ENCODE data around the gene PTPRZ1. TPM values are rescaled to one million over a fixed set of nuclear protein-coding genes. Genes with fewer than 3 reads are reported as not detected.

Gene PTPRZ1
- total and polyA plus RNA-seq, 10 of the 15 experiments (the other 5 are each of a cell fraction or from before 2014, with no cell fraction given) = 0.05 to 0.21 (median 0.11) TPM; not detected in 7

- in situ Hi-C loops (cut with MboI) = no loop called here
- Histone ChIP-seq H3K36me3 (ENCODE audit: control insufficient read depth in 2 of 2, insufficient read depth in 2 of 2, low read length in 1 of 2) (no peaks in the 10 kb centered on the region), H3K9ac (ENCODE audit: control insufficient read depth, insufficient read depth, low read length) (no peak overlapping the region), H2AFZ (ENCODE audit: control insufficient read depth, low read depth, low read length) (no peak overlapping the region), H3K4me1 (ENCODE audit: control insufficient read depth, insufficient read depth, low read length) (no peaks in the 10 kb centered on the region), H3K27ac (ENCODE audit: control insufficient read depth, insufficient read depth) (no peak overlapping the region), H4K20me1 (ENCODE audit: control insufficient read depth, insufficient read depth) (no peaks in the 10 kb centered on the region), H3K79me2 (ENCODE audit: control insufficient read depth, insufficient read depth, low read length) (no peaks in the 10 kb centered on the region), H3K4me2 (ENCODE audit: control insufficient read depth, insufficient read depth) (no peak overlapping the region), H3K27me3 (replicated peaks in 1 of 2; ENCODE audit: control insufficient read depth in 2 of 2, insufficient read depth in 2 of 2, low read length in 1 of 2) (no peaks in the 10 kb centered on the region; a peak in 1 of 4 replicates), H3K4me3 (no peak overlapping the region), H3K9me3 (replicated peaks; ENCODE audit: control insufficient read depth, insufficient read depth, low read length) (no peaks in the 10 kb centered on the region)
- ChIA-PET POLR2A (no interaction called here), CTCF (interaction anchor here (0.7 kb wide), 1 partner anchor 128 kb away, joined by 4 read pairs; no protein-coding TSS in a partner anchor), SMC1A (ENCODE audit: uncharacterized antibody, unreplicated experiment) (no interaction called here), RAD21 (ENCODE audit: unreplicated experiment) (no interaction called here)
- no peak for DNase-seq (ENCODE audit: low read depth, low spot score)
- BruUV-seq (replicated peaks) = no TSS peak
- ATAC-seq = no peak
- no peak for FAIRE-seq
- intact Hi-C loops (cut with micrococcal nuclease; ENCODE audit: unreplicated experiment) = no loop called here
- 0% methylated on average over 1 of the region's 1 CpG for WGBS (ENCODE audit: insufficient coverage, insufficient replicate concordance, low lambda C conversion rate, missing lambda C conversion rate)
- TF ChIP-seq EP300 (IDR thresholded peaks at IDR 0.05; ENCODE audit: borderline replicate concordance in 1 of 2, control insufficient read depth in 1 of 2, low read depth in 2 of 2, low read length in 2 of 2) = no peak
- TF ChIP-seq TCF12 (IDR thresholded peaks at IDR 0.05; ENCODE audit: low read depth, low read length) = no peak
- TF ChIP-seq RAD21 (IDR thresholded peaks at IDR 0.05; ENCODE audit: insufficient read depth, low read depth, low read length) = no peak
- TF ChIP-seq DPF2 (IDR thresholded peaks at IDR 0.05) = no peak
Measured at GRCh38 chr7:121931149-121931902, 58.4 kb downstream of the PTPRZ1 start.

- no peaks in the 10 kb centered on the region for H3K79me2 ChIP-seq (ENCODE audit: control insufficient read depth, insufficient read depth, low read length)
- POLR2A ChIA-PET = no interaction called here
- RAD21 ChIA-PET (ENCODE audit: unreplicated experiment) = no interaction called here
- no peaks in the 10 kb centered on the region for H4K20me1 ChIP-seq (ENCODE audit: control insufficient read depth, insufficient read depth)
- H3K9ac ChIP-seq (ENCODE audit: control insufficient read depth, insufficient read depth, low read length) = no peak overlapping the region
- H3K4me1 ChIP-seq (ENCODE audit: control insufficient read depth, insufficient read depth, low read length) = no peaks in the 10 kb centered on the region
- H3K27me3 ChIP-seq (replicated peaks in 1 of 2; ENCODE audit: control insufficient read depth in 2 of 2, insufficient read depth in 2 of 2, low read length in 1 of 2) = no peaks in the 10 kb centered on the region; a peak in 1 of 4 replicates
- in situ Hi-C loops (cut with MboI) (no loop called here), intact Hi-C loops (cut with micrococcal nuclease; ENCODE audit: unreplicated experiment) (no loop called here)
- no peak overlapping the region for H3K27ac ChIP-seq (ENCODE audit: control insufficient read depth, insufficient read depth)
- TF ChIP-seq, protein P1, sequence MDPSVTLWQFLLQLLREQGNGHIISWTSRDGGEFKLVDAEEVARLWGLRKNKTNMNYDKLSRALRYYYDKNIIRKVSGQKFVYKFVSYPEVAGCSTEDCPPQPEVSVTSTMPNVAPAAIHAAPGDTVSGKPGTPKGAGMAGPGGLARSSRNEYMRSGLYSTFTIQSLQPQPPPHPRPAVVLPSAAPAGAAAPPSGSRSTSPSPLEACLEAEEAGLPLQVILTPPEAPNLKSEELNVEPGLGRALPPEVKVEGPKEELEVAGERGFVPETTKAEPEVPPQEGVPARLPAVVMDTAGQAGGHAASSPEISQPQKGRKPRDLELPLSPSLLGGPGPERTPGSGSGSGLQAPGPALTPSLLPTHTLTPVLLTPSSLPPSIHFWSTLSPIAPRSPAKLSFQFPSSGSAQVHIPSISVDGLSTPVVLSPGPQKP (IDR thresholded peaks at IDR 0.05; ENCODE audit: low read depth, low read length) = no peak
- TF ChIP-seq NR2C1 (IDR thresholded peaks at IDR 0.05) (no peak), STAT1 (conservative IDR thresholded peaks at IDR 0.05) (no peak), RCOR1 (conservative IDR thresholded peaks at IDR 0.05; ENCODE audit: low read depth, low read length) (no peak), MEF2A (IDR thresholded peaks at IDR 0.05; ENCODE audit: insufficient read depth, low read depth, low read length) (no peak), MYB (IDR thresholded peaks at IDR 0.05; ENCODE audit: borderline replicate concordance, low read depth, low read length) (no peak), PBX3 (IDR thresholded peaks at IDR 0.05; ENCODE audit: insufficient replicate concordance, low read depth, low read length) (no peak), HDAC2 (IDR thresholded peaks at IDR 0.05) (no peak), BCL11A (IDR thresholded peaks at IDR 0.05; ENCODE audit: low read depth, low read length) (no peak)
- TF ChIP-seq, protein P2, sequence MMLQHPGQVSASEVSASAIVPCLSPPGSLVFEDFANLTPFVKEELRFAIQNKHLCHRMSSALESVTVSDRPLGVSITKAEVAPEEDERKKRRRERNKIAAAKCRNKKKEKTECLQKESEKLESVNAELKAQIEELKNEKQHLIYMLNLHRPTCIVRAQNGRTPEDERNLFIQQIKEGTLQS (IDR thresholded peaks at IDR 0.05; ENCODE audit: borderline replicate concordance, extremely low read depth, low read depth, low read length) = no peak
- TF ChIP-seq, protein P3, sequence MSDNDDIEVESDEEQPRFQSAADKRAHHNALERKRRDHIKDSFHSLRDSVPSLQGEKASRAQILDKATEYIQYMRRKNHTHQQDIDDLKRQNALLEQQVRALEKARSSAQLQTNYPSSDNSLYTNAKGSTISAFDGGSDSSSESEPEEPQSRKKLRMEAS (IDR thresholded peaks at IDR 0.05; ENCODE audit: low read depth, low read length) = no peak
- no peak overlapping the region for H3K4me3 ChIP-seq
- no peak overlapping the region for H2AFZ ChIP-seq (ENCODE audit: control insufficient read depth, low read depth, low read length)
- 0% methylated on average over 1 of the region's 1 CpG for WGBS (ENCODE audit: insufficient coverage, insufficient replicate concordance, low lambda C conversion rate, missing lambda C conversion rate)
- CTCF ChIA-PET = no interaction called here
- H3K36me3 ChIP-seq (ENCODE audit: control insufficient read depth in 2 of 2, insufficient read depth in 2 of 2, low read length in 1 of 2) = no peaks in the 10 kb centered on the region
- DNase-seq (ENCODE audit: low read depth, low spot score) (no peak), ATAC-seq (no peak), FAIRE-seq (no peak)
- no TSS peak for BruUV-seq (replicated peaks)
- SMC1A ChIA-PET (ENCODE audit: uncharacterized antibody, unreplicated experiment) = no interaction called here
- no peak overlapping the region for H3K4me2 ChIP-seq (ENCODE audit: control insufficient read depth, insufficient read depth)
- H3K9me3 ChIP-seq (replicated peaks; ENCODE audit: control insufficient read depth, insufficient read depth, low read length) = no peaks in the 10 kb centered on the region
Measured at GRCh38 chr7:121932768-121933167, 59.8 kb downstream of the PTPRZ1 start.

Data from GM12878 (cell line).